Adrenal gland (tissue), 5 donors: ENCODE data around the gene MAEA.

Source experiments
- CTCF ChIP-seq, 6 experiments: fragments of 450-650 bp in 4 of 6; fragments of 200-600 bp in 2 of 6; sonication (generic) in 1 of 6; IDR thresholded peaks; 1 replicate in 5 of 6; 2 replicates in 1 of 6; pipeline versions ENCODE4 v1.5.1 to v1.8.0; 2016 to 2021; ENCODE audit warnings: antibody characterized with exemption in 6 of 6, mild to moderate bottlenecking in 2 of 6, moderate library complexity in 1 of 6
- POLR2A ChIP-seq, 2 donors: fragments of 450-650 bp; IDR thresholded peaks; one replicate each; pipeline ENCODE4 v1.6.1; 2017; ENCODE audit warnings: antibody characterized with exemption in 2 of 2, mild to moderate bottlenecking in 2 of 2, moderate library complexity in 1 of 2
- donor health status: DM: no; HTN: no; CAD: no.

- TF ChIP-seq POLR2A (IDR thresholded peaks at IDR 0.05) (no peak), CTCF (IDR thresholded peaks at IDR 0.05) (no peak)
Measured at GRCh38 chr4:1294424-1294823, 4.7 kb downstream of the MAEA start.
